Subcutaneous adipose tissue (tissue), 4 donors: ENCODE measurements around the gene RBMS3. TPM values are rescaled to one million over a fixed set of nuclear protein-coding genes. Genes with fewer than 3 reads are reported as not detected.

Experiments
- CTCF ChIP-seq: fragments of 450-650 bp; IDR thresholded peaks from one replicate; pipeline ENCODE4 v1.5.1; 2016; ENCODE audit warnings: low read depth, mild to moderate bottlenecking, control low read depth, antibody characterized with exemption, moderate library complexity
- total RNA-seq, 4 donors: library from RNA; depleted of rRNA; stranded (reverse); fragments of >200 nt; gene quantifications; one replicate each; pipeline ENCODE4 v1.1.0, GENCODE V29; 2016

The RBMS3 gene
- total RNA-seq, 4 donors from 2014 or later = 98.6 to 171 (median 117) TPM

DNA sequence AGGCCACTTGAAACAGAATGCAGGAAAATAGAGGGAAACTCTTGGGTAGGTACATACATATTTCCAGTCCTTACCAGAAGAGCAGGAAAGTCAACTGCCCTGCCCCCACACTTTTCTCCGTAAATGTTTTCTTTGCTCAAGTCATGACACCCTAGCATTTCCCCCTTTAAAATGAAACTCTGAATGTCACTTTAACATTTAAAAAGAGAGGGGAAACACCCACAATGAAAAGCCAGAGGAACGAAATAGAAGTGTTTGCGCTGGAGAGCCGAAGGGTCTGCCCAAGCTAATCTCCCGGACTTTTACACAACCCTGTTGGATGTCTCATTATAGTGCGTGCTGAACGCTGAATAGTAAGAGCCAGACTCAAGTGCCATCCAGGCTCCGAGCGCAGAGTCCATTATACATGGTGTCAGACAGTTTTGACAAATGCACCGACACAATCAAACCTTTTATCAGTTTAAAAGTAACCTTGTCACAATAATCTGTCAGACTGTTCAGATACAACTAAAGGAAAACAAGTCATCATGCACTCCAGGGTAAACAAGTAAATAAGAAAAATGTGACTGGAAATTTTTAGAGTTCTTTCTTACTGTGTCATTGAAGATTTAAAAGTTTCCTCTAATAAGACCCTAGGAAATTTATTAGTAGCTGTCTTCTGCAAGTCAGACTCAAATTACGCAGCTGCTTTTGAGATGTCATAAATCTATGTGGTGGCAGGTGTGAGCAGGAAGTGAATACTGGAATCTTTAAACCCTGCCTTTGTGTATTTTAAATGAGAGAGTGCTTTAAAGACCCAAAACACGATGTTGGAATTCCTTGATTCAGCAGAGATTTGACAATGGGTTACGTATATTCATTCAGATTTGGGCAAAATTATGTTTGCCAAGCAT is 159.8 kb downstream of the RBMS3 start:
- TF ChIP-seq CTCF = no peak

GRCh38 chr3:29441422-29441821 is 160.6 kb downstream of the RBMS3 start:
- TF ChIP-seq CTCF = no peak

DNA sequence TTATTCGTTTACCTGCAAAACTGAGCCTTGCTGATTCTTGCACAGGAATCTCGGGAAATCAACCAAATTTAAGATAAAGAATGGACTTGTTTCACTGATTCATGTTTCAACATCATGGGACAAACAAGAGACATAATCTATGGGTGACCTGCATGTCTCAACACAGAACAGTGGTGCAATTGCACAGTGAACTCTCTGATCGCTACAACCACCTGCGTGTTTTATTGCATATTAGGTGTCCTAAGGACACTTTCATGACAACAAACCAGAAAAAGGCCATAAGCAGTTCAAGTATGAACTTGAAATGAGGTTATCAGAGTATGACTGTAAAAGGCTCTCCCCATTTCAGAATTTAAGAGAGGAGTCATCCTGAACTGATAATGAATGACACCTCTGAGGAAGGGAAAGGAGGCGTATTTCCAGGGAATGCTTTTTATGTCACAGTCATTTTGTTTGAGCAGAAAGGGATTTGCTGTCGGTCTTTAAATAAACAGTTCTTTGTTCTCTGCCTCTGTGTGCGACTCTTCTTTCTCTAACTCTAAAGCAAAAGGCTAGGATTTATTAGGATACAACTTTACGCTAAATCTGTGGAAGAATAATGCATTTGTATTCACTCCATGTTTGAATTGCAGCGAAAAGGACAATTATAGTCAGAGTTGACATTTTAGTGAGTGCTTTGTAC is 167.2 kb downstream of the RBMS3 start:
- TF ChIP-seq CTCF = no peak

- no peak for TF ChIP-seq CTCF
These were observed 171.0 kb downstream of the RBMS3 start for GRCh38 chr3:29451920-29452319.

- no peak for TF ChIP-seq CTCF
These were observed 172.0 kb downstream of the RBMS3 start for GRCh38 chr3:29452934-29453283.

DNA sequence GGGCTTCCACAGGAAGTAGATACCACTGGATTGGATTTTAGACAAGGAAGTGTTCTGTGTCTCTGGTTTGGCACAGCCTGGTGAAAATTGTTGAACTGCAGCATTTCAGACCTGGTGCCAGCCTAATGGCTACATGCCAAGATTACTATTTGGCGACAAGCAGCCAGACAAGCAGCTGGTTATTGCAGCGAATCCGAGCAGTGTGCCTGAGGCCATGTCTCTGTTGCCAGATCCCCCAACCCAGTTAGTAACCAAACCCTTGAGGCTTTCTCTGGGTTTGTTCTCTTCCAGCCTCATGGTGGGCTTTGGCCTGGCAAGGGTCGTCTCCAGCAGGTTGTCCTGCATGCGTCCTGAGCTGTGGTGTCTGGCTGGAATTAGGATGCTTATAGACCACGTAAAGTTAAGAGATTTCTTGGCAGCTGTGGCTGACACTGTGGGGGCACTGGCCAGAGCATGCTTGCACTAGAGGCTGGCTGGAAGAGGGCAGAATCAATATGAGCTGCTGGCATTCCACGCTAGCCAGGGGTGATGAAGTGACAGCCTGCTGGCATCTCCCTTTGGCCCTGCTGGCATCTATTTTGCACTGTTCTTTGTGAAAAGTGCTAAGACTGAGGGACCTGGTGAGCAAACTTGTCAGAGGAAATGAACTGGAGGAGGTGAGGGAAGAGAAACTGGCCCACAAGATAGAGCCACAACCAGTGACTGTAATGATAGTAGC is 172.6 kb downstream of the RBMS3 start:
- TF ChIP-seq CTCF = no peak

GRCh38 chr3:29454161-29454611 is 173.3 kb downstream of the RBMS3 start:
- TF ChIP-seq CTCF = no peak
